ENCODE measurements around the gene AKT1S1.

AKT1S1 gene

DNA sequence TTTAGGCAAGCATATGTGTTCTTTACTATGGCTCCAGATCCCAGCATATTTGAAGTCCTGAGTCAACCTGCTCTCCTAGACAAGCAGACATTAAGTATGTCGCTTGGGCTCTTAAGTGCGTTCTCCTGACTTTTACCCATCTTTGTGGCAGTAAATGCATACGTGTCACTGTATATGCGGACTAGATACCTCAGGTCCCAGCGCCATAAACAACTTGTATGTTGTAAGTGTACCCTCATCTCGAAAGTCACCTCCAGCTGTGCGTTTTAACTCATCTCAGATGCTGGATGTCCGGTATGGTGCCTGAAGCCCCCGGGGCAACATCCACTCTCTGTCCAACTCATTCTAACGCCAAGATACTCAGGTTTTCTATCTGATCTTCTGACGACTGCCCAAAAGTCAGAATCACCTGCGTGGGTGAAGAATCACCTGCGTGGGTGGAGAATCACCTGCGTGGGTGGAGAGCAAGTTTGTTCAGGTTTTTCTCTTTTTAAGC lies 24.5 kb downstream of the AKT1S1 start:
- DNase-seq: no peak

DNA sequence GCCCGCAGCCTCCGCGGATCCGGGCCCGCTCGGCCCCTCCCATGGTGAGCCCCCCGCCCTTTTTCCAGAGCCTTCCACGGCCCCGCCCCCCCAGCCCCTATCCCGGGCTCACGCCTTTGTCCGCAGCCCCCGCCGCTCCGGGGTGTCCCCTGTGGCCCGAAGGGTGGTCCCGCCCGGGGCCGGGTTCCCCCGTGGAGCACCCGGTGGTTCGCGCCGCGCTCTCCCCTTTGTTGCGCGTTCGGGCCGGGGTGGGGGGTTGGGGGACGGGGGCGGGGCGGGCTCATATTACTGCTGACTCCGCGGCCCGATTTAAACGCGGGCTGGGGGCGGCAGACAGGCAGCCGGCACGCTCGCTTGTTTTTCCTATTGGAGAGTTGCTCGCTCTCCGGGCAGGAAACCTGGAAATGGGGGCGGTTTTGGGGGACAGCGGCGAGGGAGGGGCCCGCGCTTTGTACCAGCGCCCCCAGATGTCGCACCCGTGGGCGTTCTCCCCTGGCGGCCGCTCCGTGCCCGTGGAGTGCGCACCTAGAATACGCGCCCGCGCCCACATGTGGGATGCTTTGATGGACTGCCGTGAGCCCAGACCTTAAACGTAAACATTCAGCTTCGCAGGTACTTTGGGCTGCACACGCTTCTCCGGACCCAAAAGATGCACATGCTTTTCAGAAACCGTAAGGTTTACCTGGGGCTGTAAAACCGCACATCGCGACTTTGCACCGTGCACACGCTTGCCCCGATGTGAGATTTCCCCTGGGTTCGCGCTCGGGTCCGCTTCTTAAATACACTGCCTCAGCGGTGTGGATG lies 25.5 kb downstream of the AKT1S1 start:
- DNase-seq: peak in 1 of 2 experiments; percentile 26

DNA sequence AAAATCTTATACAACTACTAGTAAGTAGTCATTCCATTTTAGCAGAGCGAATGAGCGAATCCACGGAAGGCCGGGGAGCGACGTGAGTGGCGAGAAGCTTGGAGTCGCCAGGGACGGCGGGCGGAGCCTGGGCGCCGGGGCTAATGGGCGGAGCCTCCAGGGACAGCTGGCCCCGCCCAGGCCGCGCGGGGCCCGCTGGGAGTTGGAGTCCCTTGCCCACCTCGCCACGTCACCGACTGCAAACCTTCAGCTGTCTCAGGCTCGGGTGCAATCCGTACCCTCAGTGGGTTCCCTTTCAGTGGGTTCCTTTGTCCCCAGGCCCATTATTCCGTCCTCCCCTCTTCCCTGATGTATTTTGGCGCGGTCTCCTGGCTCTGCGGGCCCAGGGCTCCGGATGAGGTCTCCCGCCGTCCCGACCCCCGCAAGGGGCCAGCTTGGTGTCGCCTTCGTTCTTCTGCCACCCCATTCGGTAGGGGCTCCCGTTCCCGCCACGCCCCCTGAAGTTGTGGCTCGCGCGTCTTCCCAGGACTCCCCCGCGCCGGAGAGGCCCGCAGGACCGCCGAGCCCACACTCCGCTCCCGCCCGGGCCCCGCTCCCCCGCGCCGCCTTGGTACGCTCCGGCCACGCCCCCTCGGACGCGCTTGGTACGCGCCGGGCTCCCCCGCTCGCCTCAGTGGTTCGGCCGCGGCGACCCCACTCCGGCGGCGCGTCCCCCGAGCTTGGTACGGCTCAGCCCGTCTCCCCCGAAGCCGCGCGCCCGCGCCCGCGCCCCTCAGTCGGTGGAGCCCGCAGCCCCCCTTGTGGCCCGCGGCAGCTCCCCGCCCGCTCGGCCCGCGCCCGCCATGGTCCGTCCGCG lies 26.4 kb downstream of the AKT1S1 start, which contains the start of gene PTOV1:
TSS of gene PTOV1 (plus strand) at position 673 of the 856 bp plus-strand sequence.
- DNase-seq: peak; percentile 88 to 90

DNA sequence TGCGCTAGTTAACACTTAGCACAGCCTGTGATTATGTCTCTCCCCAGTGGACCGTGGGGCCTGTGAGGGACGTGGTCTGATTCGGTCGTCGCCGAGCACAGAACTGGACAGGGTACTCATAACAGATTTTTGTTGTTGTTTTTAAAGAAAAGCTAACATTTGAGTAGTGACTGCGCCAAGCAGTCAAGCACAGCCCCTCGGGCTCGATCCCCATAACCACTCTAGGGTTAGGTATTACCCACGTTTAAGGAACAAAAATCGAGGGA lies 27.0 kb downstream of the AKT1S1 start:
- DNase-seq: no peak

DNA sequence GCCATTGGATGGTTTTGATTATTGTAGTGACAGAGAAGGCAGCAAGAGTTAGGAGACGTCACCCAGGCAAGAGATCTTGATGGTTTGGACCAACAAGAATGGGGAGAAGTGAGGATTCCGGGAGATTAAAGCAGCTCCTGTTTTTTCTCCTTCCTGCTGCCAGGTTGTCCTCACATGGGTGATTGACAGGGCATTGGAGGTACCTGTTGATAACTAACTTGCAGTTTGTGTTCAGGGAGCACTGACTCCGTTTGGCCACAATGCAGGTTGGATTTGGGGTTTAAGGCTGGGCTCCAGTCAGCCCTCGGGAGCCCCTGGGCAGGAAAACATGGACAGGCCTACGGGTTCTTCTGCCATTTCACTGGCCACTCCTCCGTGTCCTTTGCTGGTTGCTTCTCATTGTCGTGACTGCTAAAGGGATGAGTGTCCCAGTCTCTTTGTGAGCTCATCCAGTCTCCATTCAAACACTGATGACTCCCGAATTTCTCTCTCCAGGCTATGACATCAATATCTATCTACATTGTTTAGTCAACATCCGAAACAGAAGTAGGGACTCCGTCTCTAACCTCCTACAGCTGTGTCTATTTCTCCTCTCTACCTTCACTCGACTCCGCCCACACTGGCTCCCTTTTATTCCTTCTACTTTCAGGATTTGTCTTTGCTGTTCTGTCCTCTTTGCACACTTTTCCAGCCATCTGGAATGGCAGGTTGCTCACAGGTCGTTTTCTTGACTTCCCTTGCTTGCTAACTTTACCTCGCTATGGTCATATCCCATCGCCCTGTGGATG lies 27.5 kb downstream of the AKT1S1 start:
- DNase-seq: no peak

DNA sequence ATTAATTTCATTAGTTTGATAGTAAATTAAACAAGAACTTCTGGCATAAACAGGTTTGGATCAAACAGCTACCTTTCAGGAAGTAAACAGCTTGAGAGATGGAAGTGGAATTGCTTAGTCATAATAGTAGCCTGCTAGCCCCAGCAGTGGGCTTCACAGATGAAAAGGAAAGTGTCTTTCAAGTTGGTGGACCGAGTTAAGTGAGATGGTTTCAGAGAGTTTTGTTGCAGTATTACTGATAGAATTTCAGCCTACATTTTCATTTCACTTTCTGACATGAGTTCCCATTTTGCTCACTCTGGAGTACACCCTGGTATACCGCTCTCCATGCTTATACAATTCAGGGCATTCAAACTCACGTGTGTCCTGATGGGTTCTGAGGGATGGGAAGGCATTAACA lies 28.2 kb downstream of the AKT1S1 start:
- DNase-seq: no peak

DNA sequence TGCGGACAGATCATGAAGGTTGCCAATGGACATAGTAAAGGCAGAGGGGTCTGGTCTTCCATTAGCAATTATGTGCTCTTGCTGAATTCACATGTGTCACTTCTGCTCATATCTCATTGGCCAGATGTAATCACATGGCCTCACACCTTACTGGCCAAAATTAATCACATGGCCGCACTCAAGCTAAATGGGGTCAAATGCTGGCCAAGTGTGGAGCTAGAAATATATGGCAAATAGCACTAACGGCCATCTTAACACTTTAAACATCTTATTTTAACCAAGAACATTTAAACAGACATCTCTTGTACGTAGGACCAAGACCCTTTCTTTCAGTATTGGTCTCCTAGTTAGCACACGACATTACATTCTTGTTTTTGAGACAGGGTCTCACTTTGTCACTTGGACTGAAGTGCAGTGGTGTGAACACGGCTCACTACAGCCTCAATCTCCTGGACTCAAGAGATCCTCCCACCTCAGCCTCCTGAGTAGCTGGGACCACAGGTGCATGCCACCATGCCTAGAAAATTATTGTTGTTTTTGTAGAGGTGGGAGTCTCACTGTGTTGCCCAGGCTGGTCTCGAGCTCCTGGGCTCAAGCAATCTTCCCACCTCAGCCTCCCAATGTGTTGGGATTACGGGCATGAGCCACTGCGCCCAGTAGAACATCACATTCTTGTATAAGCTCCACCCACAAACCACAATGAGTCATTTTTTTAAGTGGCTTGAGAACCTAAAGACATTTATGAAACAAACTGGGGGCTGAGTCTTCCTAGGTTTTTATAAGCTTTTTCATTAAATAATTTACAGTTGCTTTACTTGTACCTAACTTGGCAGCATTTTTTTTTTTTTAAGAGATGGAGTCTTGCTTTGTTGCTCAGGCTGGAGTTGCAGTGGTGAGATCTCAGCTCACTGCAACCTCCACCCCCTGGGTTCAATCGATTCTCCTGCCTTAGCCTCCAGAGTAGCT lies 29.1 kb downstream of the AKT1S1 start:
- no peak for DNase-seq

DNA sequence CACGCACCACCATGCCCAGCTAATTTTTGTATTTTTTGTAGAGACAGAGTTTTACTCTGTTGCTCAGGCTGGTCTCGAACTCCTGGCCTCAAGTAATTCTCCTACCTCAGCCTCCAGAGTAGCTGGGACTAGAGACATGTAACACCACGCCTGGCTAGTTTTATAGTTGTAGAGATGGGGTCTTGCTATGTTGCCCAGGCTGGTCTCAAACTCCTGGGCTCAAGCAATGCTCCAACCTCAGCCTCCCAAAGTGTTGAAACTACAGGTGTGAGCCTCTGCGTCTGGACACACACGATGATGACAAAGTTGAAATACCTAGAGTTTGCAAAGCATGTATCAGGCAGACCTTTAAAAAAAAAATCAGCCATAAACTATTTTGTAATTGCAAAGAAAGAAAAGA lies 30.7 kb downstream of the AKT1S1 start:
- no peak for DNase-seq

DNA sequence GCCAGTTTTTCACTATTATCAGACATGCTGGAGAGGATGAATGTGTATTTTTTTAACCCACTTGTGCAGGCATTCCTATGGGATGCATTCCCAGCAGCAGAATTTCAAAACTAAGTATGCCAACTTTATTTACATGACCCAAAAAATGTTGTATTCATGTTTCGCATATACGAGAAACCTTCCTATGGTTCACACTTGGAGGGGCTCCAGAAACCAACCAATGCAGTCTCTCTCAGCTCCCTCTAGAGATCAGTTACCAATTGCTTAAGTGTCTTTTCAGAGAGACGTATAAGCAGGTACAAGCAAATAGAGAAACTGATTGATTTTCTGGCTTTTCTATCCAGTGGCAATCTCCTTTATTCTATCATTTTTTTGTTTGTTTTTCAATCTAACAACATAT lies 31.7 kb downstream of the AKT1S1 start:
- no peak for DNase-seq

DNA sequence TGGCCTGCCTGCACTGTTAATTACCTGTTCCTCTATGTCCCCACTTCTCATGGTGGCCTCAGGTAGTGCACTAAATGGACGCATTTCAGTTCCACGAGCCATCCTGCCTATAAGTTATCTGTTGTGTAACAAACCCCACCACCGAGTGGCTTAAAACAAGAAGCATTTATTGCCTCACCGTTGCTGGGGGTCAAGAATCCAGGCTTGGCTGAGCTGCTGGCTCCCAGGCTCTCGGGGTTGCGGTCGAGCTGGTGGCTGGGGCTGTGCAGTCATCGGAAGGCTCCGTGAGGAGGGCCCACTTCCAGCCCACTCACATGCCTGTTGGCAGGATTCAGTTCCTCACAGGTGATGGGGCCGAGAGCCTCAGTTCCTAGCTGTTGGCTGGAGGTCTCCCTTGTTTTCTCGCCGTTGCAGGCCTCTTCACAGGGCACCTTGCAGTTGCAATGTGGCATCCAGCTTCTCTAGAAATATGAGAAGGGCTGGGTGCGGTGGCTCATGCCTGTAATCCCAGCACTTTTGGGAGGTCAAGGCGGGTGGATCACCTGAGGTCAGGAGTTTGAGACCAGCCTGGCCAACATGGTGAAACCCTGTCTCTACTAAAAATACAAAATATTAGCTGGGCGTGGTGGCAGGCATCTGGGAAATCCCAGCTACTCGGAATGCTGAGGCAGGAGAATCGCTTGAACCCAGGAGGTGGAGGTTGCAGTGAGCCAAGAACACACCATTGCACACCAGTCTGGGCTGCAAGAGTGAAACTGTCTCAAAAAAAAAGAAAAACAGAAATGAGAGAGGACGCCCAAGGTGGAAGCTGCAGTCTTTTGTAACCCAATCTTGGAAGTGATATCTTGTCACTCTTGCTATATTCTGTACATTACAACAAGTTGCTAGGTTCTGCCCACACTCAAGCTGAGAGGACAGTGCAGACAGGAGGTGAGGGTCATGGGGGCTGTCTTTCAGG lies 32.7 kb downstream of the AKT1S1 start:
- DNase-seq: no peak

DNA sequence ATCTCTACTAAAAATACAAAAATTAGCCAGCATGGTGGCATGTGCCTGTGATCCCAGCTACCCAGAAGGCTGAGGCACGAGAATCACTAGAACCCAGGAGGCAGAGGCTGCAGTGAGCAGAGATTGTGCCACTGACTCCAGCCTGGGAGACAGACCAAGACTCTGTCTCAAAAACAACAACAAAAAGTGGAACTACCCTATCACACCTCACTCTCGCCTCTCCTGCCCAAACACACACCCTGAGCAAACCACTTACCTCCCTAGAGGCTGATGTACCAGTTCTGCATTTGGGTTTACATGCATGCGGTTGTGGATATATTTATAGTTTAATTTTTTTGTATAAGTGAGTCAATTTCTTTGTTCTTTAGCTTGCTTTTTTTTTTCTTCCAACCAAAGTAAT lies 33.9 kb downstream of the AKT1S1 start:
- DNase-seq: no peak

DNA sequence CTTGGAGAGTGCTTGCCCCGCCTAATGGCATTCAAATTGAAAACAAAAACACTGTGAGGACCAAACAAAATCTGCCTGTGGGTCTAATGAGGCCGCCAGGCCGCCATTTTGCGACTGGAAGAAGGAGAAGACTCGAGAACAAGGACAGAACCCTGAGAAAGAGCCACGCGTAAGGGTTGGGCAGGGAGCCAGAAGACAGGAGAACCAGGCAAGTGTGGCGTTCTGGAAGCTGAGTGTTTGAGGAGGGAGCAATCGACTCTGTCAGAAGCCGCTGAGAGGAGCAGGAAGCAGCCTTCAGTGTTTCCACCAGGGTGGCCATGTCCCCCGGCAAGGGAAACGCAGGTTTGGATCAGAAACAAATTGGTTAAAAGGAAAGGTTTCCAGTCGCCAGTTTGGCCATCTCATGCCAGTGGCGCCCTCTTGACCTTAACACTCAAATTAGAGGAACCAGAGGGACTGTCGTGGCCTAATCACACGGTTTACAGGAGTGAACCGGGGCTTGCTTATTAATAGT lies 36.4 kb downstream of the AKT1S1 start:
- no peak for DNase-seq

DNA sequence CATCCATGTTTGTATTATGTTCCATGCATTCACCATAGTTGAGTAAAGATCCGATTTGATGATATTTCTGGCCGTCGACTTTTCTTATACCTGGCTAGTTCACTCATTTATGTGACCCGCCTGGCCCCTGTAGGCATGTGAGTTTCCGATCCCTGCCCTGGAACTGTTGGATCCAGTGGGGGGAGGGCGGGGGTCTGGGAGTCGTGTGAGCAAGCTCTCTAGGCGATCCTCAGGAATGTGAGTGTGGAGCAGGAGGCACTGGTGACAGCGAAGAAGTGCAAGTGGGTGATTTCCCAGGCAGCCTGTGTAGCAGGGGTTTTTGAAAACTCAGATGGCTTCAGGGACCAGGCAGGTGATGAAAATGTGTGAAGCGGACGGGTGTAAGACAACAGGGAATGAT lies 36.8 kb downstream of the AKT1S1 start:
- DNase-seq: no peak

DNA sequence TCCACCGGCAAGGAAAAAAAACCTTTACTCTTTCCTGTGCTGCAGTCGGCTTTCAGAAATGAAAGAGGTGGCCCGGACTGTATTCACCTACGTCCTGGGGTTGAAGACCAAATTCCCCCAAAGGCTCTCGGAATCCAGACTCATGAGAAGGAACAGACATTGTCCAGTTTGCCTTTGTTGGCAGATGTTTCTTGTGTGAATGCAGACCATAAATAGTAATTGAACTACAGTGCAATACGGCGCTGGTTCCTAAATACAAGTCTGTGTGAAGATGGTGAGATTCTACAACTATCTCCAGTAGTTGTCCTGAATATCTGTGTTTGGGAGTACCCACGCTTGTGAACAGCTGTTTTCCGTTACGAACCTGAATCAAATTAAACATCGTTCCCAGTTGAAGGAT lies 37.4 kb downstream of the AKT1S1 start:
- DNase-seq: no peak

DNA sequence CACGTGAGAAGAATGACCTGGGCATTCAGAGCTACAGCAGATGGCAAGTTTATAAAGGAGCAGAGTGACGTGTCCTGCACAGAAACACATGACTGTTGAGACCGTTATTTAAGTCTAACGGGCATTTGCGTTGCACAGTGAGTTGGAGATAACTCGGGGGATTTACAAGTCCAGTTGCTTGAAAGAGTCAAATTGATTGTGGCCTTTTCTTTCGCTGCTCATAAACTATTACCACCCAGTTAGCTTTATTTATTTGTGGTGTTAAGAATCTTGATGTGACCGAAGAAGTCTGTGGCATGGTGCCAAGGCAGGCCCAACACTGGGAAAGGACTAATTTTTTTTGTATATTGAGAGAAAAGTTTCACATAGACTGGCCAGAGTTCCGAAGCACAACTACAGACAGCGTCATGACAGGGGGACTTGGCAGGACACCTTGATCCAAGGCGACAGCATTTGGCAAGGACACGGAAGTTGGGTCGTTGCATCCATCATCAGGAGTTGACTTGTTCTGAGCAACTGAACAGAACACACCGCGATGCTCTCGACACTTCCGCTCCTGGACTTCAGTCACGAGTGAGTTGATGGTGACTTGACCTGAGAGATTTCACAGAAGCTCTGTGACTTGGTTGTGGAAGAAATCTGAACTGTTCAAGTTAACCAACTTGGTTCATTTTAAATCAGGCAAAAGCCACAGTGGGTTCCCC lies 38.1 kb downstream of the AKT1S1 start:
- no peak for DNase-seq

DNA sequence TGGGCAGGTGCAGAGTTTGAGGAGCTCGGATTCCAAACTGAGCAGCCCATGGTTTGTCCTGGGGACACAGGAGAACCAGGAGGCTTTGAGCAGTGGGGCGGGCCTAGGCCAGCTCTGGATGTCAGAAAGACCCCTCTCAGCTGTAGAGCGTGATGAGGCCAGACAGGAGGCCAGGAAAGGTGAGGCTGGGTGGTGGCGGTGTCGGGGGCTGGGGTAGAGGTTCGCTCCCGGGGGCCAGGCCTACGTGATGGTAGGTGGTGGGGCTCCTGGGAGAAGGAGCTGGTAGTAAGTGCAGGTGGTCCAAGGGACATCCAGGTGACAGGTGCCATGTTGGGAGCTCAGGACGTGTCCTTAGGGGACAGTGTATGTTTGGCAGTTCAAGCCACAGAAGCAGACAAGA lies 39.7 kb downstream of the AKT1S1 start:
- DNase-seq: no peak

DNA sequence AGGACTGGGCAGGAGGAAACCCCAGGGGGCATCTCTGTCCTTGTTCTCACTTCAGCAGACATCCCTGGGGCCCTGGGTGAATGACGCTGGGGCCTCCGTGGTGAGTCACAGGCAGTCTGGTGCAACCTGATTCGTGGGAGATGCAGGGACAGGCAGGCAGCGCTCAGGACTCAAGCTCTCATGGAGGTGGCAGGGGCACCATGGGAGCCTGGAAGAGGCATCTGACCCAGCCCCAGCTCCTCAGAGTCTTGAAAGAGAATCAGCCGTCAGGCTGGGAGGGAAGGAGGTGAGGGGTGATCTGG lies 40.2 kb downstream of the AKT1S1 start:
- no peak for DNase-seq

DNA sequence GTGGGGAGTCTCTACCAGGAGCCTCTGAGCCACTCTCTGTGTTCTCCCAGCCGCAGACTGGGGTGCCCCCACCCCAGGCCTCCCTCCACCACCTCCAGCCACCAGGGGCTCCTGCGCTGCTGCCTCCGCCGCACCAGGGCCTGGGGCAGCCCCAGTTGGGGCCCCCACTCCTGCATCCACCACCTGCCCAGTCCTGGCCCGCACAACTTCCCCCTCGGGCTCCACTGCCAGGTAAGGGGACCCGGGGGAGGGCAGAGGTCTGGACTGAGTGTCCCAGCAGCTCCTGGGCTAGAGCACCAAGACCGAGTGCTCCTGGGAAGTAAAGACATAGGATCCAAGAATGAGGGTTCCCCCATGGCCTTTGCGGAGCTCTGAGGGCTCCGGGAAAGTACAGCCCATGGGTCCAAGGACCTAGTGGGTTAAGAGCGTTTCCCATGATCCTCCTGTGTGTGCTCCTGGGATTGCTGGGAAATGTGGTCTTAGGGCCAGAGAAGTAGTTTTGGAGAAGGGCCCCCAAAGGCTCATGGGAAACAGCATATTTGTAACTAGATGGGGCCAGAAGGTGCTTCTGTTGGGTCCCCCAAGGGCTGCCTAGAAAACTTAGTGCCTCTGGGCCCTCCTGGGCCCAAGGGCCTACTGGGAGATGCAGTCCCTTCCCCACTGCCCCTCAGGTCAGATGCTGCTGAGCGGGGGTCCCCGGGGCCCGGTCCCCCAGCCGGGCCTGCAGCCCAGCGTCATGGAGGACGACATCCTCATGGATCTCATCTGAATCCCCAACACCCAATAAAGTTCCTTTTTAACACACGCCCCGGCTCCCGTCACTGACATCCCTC lies 40.8 kb downstream of the AKT1S1 start:
- DNase-seq: no peak

DNA sequence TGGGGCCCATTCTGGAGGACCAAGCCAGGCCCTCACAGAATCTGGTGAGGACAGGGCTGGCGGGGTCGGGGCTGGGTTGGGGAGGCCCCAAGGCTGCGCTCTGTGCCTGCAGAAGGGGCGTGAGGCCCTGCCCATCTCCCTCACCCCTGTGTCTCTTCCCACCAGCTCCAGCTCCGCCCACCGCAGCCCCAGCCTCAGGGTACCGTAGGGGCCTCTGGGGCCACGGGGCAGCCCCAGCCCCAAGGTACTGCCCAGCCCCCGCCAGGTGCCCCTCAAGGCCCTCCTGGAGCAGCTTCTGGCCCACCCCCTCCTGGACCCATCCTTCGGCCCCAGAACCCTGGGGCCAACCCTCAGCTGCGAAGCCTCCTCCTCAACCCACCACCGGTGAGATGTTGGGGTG lies 41.6 kb downstream of the AKT1S1 start:
- DNase-seq: no peak

Measured in NCI-H2081 (cell line).